HG02588 (cell line): ENCODE measurements around the gene CDK5RAP2.

ENCODE experiments used
- ATAC-seq: cut with Tn5 transposase; IDR thresholded peaks from one replicate; pipeline ENCODE4 v1.9.1; 2021; ENCODE audit warnings: mild to moderate bottlenecking, moderate library complexity; ENCODE audit not compliant: unreplicated experiment

CDK5RAP2 gene

DNA sequence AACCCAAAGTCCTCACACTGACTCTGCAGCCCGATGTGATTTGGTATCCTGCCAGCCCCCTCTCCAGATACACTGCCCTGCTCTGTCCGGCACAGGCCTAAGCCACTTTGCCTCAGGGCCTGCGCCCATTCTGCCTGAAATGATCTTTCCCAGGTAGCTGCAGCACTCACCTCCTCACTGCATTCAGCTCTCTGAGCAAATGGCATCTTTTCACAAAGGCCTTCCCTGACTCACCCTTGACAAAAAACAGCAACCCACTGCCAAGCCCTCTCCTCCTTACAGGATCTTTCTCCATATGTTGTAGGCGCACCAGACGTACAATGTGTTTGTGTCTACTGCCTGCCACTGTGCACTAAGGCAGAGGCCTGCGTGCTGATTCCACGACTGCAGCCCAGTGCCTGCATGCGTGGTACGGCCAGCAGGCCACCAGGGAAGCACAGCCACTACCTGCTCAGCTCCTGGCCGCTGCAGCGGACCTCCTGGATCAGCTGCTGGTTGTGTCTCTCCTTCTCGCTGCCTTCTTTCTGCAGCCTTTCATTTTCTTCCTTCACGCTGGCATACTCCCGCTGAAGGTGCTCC lies 171.2 kb downstream of the CDK5RAP2 start:
- no peak for ATAC-seq

- ATAC-seq: no peak
Measured at GRCh38 chr9:120405860-120406259, 174.1 kb downstream of the CDK5RAP2 start.

DNA sequence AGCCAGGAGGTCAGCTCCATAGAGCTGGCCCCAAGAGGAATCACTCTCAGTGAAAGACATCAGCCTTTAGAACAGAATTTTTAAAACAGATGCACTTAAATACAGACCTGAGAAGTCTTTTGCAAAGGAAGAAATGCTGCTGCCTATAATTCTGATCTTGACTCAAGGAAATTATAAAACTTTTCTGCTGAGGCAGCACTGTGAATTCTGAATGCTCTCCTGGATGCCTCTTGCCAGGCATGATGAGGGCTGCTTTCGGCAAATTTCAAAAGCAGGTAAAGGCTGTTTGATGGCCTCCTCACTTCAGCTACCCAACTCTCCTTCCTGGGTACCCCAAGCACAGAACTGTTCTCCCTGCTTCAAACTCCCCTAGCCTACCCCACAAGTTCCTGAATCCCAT lies 174.8 kb downstream of the CDK5RAP2 start:
- no peak for ATAC-seq

DNA sequence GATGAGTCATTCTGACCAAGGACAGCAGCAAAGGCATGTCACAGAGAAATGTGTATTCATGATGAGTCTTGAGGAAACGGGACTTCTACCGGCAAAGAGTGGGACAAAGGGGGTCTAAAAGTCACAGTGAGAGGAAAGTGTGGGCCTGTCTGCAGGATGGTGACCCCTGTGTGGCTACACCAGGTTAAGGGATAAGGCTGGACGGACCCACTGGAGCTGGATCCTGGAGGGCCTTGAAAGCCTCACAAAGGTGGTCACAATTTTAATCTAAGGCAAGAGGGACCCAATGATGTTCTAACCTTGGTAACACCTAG lies 176.5 kb downstream of the CDK5RAP2 start:
- no peak for ATAC-seq

DNA sequence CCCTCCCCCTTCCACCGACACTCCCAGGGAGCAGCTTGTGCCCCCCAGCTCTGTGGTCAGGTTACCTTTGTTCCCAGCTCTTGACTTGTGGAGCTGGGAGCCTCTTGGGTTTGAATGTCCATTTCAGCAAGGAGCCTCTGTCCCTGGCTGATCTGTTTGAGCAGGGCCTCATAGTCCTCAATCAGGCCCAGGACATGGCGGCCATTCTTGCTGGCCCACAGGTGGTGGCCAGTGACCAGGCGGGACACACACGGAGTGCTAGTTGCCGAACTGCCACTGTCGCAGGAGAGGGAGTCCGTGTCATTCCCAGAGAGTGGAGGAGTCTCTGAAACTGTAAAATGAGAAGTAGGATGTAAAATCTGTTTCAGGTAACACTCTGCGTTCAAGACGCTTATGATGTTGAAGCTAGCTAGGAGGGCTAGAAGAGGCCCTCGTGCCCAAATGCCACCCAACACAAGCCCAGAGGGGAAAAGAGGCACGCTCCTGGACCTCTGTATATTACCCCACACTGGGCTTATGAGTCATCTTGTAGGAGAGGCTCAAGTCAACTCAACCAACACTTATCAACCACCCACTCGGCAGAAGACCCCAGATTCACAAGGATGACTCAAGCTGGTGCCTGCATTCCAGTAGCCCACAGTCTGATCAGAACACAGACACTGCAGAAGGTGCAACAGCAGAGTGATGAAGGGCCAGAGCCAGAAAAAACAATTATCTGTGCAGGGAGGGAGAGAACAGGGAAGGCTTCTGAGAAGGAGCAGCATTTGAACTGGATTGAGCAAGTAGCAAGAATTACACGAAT lies 177.0 kb downstream of the CDK5RAP2 start:
- ATAC-seq: no peak

GRCh38 chr9:120399940-120400339 lies 180.0 kb downstream of the CDK5RAP2 start:
- no peak for ATAC-seq

- ATAC-seq: no peak
Measured at GRCh38 chr9:120398286-120398685, 181.7 kb downstream of the CDK5RAP2 start.

- no peak for ATAC-seq
Measured at GRCh38 chr9:120397453-120397852, 182.5 kb downstream of the CDK5RAP2 start.

DNA sequence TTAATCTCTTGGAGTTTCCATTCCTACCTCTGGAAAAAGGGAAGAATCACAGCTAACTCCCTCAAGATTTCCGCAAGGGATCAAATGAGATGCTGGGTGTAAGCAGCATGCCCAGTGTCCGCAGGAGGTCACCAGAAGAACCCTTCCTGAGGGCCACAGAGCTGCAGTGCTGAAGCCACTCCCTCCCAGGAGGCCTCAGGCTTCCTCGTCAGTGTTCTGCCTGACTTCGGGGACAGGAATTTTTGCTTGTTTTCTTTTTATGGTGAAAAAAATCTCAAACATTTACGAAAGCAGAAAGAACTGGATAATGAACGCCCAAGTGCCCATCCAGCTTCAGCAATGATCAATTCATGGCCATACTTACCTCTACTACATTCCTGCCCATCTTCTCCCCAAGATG lies 183.0 kb downstream of the CDK5RAP2 start:
- no peak for ATAC-seq

DNA sequence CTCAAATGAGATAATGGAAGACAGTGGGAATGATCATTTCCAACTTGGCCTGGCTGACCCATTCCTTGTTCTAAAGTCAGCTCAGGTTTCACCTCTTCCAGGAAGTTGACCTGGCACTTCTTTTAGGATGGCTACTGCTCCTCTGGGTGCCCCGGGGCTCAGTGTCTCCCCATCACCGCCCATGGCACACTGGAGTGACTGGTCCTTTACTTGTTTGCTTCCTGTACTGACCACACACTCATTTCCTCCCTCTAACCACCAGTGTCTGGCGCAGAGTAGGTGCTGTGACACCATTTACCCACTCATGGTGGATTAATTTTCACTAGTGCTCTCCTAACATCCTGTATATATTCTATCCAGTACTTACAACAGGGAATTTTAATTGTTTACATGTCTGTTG lies 183.5 kb downstream of the CDK5RAP2 start:
- no peak for ATAC-seq

DNA sequence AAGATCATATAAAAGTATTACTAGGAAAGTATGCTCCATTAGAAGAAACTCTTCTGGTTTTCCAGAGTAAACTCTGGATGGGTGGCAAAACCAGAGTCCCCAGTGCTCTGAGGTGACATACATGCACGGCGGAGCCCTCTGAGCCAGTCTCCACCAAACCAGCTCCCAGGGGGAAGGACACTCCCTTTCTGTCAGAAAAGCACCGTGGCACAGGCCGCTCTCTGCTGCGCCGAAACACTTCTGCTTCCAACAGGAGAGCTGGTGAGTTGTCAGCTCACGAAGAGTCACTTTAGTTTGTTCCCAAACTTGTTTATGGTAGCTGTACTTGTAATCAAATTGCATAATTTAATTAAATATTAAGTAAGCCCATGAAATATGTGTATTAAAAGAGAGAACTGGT lies 184.6 kb downstream of the CDK5RAP2 start:
- ATAC-seq: no peak

DNA sequence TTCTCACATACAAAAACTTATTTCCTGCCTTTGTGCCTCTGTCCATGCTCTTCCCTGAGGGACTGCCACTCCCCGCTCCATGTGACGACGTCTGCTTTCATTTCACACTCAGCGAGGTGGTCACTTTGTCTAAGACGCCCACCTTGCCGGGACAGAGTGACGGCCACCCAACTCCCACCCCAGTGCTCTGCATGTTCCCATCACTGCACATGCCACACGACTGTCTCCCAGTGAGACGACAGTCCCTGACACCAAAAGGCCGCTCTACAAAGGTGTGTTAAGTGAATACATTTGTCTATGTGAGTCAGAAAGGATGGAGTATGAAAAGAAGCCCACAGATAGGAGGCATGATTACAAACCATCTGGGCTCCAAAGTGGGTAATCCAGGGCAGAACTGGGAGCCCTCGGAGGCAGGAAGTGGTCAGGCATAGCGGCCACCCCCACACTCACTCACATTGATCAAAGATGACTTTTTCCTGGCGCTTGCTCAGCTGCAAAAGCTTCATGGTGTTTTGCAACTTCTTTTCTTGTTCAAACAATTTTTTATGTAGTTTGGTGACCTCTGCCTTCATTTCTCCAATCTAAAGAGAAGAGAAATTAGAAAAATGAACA lies 185.8 kb downstream of the CDK5RAP2 start:
- ATAC-seq: no peak

DNA sequence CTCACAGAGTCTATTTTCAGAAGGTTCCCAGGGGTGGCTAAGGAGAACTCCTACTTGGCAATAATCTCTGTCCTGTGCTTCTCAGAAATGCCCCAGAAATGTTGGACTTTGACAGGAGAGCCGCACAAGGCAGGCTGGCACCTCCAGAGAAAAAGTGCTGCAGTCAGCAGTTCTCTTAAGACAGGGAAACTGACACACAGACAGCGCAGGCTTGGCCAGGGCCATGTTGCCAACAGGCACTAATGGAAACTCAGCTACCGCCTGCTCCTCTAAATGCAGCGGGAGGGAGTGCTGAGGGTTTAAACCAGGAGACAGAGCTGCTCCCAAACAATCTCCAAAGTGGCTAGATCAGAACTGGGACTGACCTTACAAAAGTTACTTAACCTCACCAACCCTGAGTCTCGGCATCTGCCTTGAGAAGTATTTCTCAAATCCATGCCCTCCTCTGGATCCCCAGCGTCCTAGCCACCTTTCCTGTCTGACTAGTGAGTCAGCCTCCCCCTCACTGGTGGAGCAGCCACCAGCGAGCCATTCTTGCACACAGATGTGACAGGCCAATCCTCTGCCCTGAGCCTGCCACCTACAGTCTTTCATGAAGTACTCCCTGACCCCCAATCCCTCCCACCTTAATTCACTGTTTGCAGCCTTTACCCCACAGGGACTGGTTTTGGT lies 186.4 kb downstream of the CDK5RAP2 start:
- ATAC-seq: no peak

- ATAC-seq: no peak
Measured at GRCh38 chr9:120392711-120393110, 187.3 kb downstream of the CDK5RAP2 start.

DNA sequence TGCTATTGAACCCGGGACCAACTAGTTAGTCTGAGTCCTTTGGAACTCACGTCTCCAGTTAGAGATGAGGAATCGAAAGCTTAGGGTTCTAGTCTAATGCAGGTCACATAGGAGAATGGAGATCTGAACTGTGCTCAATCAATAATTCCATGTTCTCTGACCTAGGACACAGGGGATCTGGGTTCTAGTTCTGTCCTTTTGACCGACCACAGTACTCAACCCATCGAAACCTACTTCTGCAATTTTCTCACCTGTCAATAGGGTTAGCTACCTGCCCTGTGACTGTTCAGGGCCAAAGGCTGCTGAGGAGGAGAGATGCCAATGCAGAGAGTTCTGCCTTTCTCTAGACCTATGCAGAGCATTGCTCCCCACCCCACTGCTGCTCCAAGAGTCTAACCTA lies 187.7 kb downstream of the CDK5RAP2 start:
- no peak for ATAC-seq

DNA sequence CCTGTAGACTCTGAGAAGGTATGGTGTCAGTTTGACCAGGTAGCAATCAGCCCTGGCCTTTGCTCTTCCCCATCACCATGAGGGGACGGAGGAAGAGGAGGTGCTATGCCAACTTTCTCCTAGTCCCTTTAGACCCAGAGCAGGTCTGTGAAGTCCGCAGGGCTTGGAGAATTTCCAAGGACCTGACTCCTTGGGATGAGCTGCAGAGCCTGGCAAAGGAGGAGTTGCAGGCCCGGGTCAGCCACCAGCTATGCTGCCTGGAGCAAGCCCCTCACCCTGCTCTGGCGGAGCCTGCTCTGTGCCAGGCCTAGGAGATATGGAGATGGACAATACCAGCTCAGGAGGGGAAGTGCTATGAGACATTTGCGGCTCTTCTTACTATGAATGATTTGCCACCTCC lies 188.3 kb downstream of the CDK5RAP2 start:
- no peak for ATAC-seq

- ATAC-seq: no peak
Measured at GRCh38 chr9:120390637-120391190, 189.3 kb downstream of the CDK5RAP2 start.

DNA sequence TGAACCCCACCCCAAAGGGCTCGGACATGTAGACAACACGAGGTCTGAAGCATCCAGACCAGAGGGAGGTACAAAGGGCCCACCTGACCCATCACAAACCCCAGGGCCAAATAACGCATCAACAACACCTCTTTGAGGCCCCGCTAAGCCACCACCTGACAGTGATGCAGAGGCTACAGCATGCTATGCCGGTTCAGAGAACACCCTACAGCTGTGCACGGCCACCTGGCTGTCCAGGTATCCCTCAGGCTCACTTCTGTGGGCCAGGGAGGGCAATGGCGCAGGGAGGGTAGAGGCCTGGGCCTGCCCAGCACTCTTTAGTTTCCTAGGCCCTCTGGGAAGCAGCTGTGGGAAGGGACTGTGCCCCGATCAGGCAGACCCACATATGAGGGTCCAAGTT lies 190.1 kb downstream of the CDK5RAP2 start:
- no peak for ATAC-seq

GRCh38 chr9:120389300-120389699 lies 190.7 kb downstream of the CDK5RAP2 start:
- no peak for ATAC-seq

DNA sequence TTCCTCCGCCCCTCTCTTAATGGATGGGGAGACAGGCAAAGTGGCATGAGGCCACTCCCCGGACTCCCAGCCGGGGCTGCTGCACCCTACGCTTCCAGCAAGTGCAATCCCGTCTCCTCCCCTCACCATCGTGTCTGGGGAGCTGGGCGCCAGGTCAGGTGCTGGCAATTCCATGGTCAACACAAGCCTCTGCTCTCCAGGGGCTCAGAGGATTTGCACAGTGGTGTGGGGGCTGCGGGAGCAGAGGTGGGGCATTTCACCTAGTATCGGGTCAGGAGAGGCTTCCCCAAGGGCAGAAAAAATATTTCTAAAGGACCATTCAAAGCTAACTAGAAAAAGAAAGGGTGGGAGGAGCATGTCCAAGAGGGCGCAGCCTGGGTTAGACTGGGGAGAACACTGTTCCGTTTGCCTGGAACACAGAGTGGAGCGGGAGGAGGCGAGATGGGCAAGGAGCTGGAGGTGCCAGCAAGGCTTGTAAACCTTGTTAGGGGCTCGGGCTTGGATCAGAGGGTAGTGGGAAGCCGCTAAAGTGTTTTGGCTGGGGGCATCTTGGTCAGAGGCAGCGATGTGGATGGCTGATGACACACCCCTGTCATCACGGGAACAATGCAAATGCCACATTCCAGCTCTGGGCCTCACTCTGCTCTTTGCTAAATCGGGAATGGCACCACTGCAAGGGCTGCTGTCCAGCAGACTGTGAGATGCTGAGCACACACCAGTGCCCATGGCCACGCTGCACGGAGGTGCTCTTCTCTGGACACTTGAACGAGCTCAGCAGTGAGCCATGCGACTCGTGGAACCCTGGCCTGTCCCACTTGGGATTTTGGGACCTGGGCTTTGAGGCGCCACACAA lies 191.7 kb downstream of the CDK5RAP2 start:
- no peak for ATAC-seq
